Measurements from ENCODE around the gene VAMP5.

GRCh38 chr2:85628658-85629057 lies 44.4 kb downstream of the VAMP5 start:
- TF ChIP-seq ATF1 (CRISPR knock-in tag; IDR thresholded peaks at IDR 0.05) = no peak
- no peak for TF ChIP-seq ESRRA (CRISPR knock-in tag; IDR thresholded peaks at IDR 0.05; ENCODE audit: borderline replicate concordance)
- TF ChIP-seq GABPB1 (CRISPR knock-in tag; IDR thresholded peaks at IDR 0.05) = no peak
- no peak for TF ChIP-seq CTCF (IDR thresholded peaks at IDR 0.05)
- no peak for TF ChIP-seq ZNF317 (CRISPR knock-in tag; IDR thresholded peaks at IDR 0.05; ENCODE audit: borderline replicate concordance, low read depth)
- TF ChIP-seq IRF1 (CRISPR knock-in tag; IDR thresholded peaks at IDR 0.05) = no peak
- no peak for TF ChIP-seq ZBTB43 (CRISPR knock-in tag; IDR thresholded peaks at IDR 0.05)
- TF ChIP-seq MLX (CRISPR knock-in tag; IDR thresholded peaks at IDR 0.05) = no peak
